ENCODE results near the gene MIP. TPM values are rescaled to one million over a fixed set of nuclear protein-coding genes. Genes with fewer than 3 reads are reported as not detected.

MIP gene
- total and polyA plus RNA-seq, 10 of the 15 experiments (the other 5 are each of a cell fraction or from before 2014, with no cell fraction given), result 0.04 to 0.18 (median 0.11) TPM; not detected in 3

DNA sequence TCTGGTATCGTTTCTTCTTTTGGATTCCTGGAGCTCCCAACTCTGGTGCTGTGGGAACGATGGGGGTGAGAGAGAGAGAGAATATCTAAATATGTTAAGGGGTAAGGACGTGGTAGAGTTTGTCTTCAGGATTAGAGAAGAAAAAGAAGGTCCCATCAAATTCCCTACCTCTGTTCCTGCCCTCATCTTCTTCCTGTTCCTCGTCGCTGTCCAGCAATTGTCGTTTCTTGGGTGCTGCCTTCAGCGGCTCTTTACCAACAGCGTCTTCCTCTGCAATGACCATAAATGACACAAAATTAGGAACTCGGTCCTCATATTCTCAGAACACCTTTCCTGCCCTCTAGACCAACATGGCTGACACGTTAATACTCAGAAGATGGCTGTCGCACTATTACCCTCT lies 36.7 kb downstream of the MIP start (continued):
- TF ChIP-seq, protein P1, sequence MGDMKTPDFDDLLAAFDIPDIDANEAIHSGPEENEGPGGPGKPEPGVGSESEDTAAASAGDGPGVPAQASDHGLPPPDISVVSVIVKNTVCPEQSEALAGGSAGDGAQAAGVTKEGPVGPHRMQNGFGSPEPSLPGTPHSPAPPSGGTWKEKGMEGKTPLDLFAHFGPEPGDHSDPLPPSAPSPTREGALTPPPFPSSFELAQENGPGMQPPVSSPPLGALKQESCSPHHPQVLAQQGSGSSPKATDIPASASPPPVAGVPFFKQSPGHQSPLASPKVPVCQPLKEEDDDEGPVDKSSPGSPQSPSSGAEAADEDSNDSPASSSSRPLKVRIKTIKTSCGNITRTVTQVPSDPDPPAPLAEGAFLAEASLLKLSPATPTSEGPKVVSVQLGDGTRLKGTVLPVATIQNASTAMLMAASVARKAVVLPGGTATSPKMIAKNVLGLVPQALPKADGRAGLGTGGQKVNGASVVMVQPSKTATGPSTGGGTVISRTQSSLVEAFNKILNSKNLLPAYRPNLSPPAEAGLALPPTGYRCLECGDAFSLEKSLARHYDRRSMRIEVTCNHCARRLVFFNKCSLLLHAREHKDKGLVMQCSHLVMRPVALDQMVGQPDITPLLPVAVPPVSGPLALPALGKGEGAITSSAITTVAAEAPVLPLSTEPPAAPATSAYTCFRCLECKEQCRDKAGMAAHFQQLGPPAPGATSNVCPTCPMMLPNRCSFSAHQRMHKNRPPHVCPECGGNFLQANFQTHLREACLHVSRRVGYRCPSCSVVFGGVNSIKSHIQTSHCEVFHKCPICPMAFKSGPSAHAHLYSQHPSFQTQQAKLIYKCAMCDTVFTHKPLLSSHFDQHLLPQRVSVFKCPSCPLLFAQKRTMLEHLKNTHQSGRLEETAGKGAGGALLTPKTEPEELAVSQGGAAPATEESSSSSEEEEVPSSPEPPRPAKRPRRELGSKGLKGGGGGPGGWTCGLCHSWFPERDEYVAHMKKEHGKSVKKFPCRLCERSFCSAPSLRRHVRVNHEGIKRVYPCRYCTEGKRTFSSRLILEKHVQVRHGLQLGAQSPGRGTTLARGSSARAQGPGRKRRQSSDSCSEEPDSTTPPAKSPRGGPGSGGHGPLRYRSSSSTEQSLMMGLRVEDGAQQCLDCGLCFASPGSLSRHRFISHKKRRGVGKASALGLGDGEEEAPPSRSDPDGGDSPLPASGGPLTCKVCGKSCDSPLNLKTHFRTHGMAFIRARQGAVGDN (IDR thresholded peaks at IDR 0.05), result no peak
- TF ChIP-seq, protein P2, sequence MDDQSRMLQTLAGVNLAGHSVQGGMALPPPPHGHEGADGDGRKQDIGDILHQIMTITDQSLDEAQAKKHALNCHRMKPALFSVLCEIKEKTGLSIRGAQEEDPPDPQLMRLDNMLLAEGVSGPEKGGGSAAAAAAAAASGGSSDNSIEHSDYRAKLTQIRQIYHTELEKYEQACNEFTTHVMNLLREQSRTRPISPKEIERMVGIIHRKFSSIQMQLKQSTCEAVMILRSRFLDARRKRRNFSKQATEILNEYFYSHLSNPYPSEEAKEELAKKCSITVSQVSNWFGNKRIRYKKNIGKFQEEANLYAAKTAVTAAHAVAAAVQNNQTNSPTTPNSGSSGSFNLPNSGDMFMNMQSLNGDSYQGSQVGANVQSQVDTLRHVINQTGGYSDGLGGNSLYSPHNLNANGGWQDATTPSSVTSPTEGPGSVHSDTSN (IDR thresholded peaks at IDR 0.05; ENCODE audit: insufficient replicate concordance, low read depth, low read length), result no peak
- TF ChIP-seq HDAC2 (IDR thresholded peaks at IDR 0.05) (no peak), FOXM1 (IDR thresholded peaks at IDR 0.05; ENCODE audit: low read depth, low read length) (no peak), MYB (IDR thresholded peaks at IDR 0.05; ENCODE audit: borderline replicate concordance, low read depth, low read length) (no peak), ASH2L (IDR thresholded peaks at IDR 0.05; ENCODE audit: borderline replicate concordance, low read depth) (no peak), NFIC (IDR thresholded peaks at IDR 0.05; ENCODE audit: low read depth, low read length) (no peak), HCFC1 (IDR thresholded peaks at IDR 0.05; ENCODE audit: low read length) (no peak), HDAC6 (IDR thresholded peaks at IDR 0.05; ENCODE audit: unreplicated experiment) (no peak), NFXL1 (IDR thresholded peaks at IDR 0.05; ENCODE audit: borderline replicate concordance) (no peak), GATAD2B (conservative IDR thresholded peaks at IDR 0.05; ENCODE audit: low read depth) (no peak)

Data from GM12878 (cell line).